Neuron (in vitro differentiated cells): ENCODE measurements around the gene MAGEB2.
"Not testable (repeated sequence)": the region's sequence is repeated elsewhere in the genome, so short reads cannot be mapped to it uniquely, and the experiment has no call there.

Experiments
- H2AFZ ChIP-seq: one replicate; pipeline ENCODE4 v1.6.1; 2013; ENCODE audit warnings: low read depth, mild to moderate bottlenecking, inconsistent platforms, low read length, moderate library complexity
- H3K27me3 ChIP-seq: one replicate; pipeline ENCODE4 v1.6.1; 2013; ENCODE audit warnings: low read length; ENCODE audit not compliant: insufficient read depth
- H3K36me3 ChIP-seq: one replicate; pipeline ENCODE4 v1.6.1; 2013; ENCODE audit warnings: low read length; ENCODE audit not compliant: insufficient read depth
- H3K4me1 ChIP-seq: one replicate; pipeline ENCODE4 v1.6.1; 2013; ENCODE audit warnings: low read length; ENCODE audit not compliant: insufficient read depth
- H3K4me3 ChIP-seq: 2 replicates; pipeline ENCODE4 v1.5.1; 2013; ENCODE audit warnings: mild to moderate bottlenecking, low read length, moderate library complexity
- H3K9me3 ChIP-seq: one replicate; pipeline ENCODE4 v1.6.1; 2013; ENCODE audit warnings: low read length

The MAGEB2 gene

DNA sequence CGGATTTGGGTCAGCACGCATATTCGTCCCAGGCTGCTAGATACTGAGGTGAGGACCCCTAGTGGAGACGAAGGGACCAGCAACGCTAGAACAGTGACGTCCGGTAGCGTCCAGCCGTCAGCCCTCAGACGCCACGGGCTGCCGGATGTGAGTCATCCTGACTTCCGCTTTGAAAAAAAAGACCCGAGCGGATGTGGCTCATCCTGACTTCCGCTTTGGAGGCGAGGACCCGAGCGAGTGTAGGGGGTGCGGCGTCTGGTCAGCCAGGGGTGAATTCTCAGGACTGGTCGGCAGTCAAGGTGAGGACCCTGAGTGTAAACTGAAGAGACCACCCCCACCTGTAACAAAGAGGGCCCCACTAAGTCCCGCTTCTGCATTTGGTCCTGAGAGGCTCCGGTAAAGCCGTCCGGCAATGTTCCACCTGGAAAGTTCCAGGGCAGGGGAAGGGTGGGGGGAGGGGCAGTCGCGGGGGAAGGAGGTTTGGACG is at the start of gene MAGEB2:
MAGEB2 (plus strand) TSS at position 207 of the 487 bp plus-strand sequence. CDS start 3,018 bp downstream, outside the sequence.
- H3K36me3 ChIP-seq = no peaks in the 10 kb centered on the region
- no peaks in the 10 kb centered on the region for H3K4me1 ChIP-seq
- H3K27me3 ChIP-seq = no peaks in the 10 kb centered on the region
- no peak within 1 kb of the TSS for H2AFZ ChIP-seq
- H3K4me3 ChIP-seq = no peak within 1 kb of the TSS
- no peaks in the 10 kb centered on the region for H3K9me3 ChIP-seq

DNA sequence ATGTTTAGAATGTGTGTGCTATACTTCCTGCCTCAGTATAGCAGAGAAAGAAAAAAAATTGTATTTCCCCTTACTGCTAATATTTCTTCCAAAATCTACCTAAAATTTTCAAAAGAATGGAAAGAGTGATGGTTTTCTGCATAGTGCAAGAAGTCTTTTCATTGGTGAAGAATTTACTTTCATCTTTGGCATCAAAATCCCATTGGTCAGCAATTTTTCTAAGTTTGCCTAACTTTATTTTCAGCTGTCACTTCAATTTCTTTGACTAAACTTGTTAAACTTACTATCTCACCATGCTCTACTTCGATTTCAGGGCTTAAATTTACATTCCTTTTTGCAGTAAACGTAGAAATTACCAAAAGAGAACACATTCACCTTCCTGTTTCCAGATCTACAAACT is 44.5 kb upstream of the MAGEB2 start:
- Histone ChIP-seq H2AFZ (no peak overlapping the region), H3K4me1 (peaks cover 3% of the 10 kb centered on the region), H3K27me3 (no peaks in the 10 kb centered on the region), H3K9me3 (no peaks in the 10 kb centered on the region), H3K4me3 (no peak overlapping the region), H3K36me3 (no peaks in the 10 kb centered on the region)

GRCh38 chrX:30181353-30181752 is 34.0 kb upstream of the MAGEB2 start:
- Histone ChIP-seq H3K9me3 (no peaks in the 10 kb centered on the region), H3K4me3 (no peak overlapping the region), H2AFZ (no peak overlapping the region), H3K4me1 (no peaks in the 10 kb centered on the region), H3K27me3 (no peaks in the 10 kb centered on the region), H3K36me3 (no peaks in the 10 kb centered on the region)

DNA sequence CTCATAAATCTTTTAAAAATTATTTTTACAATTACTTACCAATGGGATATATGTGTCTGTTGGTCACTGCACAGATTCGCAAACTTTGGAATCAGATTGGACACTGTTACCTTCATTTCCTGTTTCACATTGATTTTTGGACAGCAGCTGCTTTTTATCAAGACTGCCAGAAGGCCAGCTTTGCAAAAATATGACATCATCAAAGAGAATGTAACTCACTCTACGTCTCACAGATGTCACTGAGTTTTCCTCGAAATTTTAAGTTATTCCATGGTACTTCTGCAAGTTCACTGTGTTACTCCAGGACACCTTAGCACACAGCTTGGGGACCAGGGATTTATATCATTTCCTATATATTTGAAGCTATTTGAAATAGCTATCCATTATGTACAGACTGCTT is 31.8 kb upstream of the MAGEB2 start:
- Histone ChIP-seq H3K4me1 (no peaks in the 10 kb centered on the region), H3K27me3 (no peaks in the 10 kb centered on the region), H2AFZ (no peak overlapping the region), H3K4me3 (no peak overlapping the region), H3K9me3 (no peaks in the 10 kb centered on the region), H3K36me3 (no peaks in the 10 kb centered on the region)

GRCh38 chrX:30190426-30190825 is 24.9 kb upstream of the MAGEB2 start:
- Histone ChIP-seq H3K9me3 (no peaks in the 10 kb centered on the region), H3K4me3 (no peak overlapping the region), H3K36me3 (no peaks in the 10 kb centered on the region), H2AFZ (no peak overlapping the region), H3K27me3 (no peaks in the 10 kb centered on the region), H3K4me1 (no peaks in the 10 kb centered on the region)

- not testable (repeated sequence) for H3K36me3 ChIP-seq, H3K9me3 ChIP-seq, H3K4me1 ChIP-seq, H2AFZ ChIP-seq, H3K27me3 ChIP-seq, H3K4me3 ChIP-seq
Measured at GRCh38 chrX:30193910-30194309, 21.5 kb upstream of the MAGEB2 start.

DNA sequence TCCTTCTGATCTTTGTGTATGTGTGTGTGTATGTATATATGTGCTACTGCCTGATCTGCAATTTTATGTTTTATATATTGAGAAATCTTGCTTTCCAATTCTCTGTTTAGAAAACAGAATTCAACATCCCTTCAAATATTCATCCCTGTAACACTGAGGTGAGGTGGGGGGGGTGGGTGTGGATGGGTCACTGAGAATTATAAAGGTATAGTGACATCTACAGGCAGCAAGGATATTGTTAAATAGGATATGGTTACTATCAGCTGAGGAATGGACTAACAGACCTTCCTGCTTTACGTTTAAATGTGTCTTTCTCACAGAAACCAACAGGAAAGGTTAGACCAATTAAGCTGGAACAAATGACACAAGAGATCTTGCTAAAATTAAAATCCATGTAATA is 19.0 kb upstream of the MAGEB2 start:
- no peaks in the 10 kb centered on the region for H3K36me3 ChIP-seq
- H3K4me1 ChIP-seq = no peaks in the 10 kb centered on the region
- H3K9me3 ChIP-seq = no peaks in the 10 kb centered on the region
- H2AFZ ChIP-seq = no peak overlapping the region
- H3K4me3 ChIP-seq = no peak overlapping the region
- no peaks in the 10 kb centered on the region for H3K27me3 ChIP-seq

- H3K4me3 ChIP-seq = no peak overlapping the region
- H3K9me3 ChIP-seq = no peaks in the 10 kb centered on the region
- H3K27me3 ChIP-seq = no peaks in the 10 kb centered on the region
- H2AFZ ChIP-seq = no peak overlapping the region
- no peaks in the 10 kb centered on the region for H3K4me1 ChIP-seq
- no peaks in the 10 kb centered on the region for H3K36me3 ChIP-seq
Measured at GRCh38 chrX:30212172-30212571, 3.2 kb upstream of the MAGEB2 start.

- no peaks in the 10 kb centered on the region for H3K4me1 ChIP-seq
- no peaks in the 10 kb centered on the region for H3K9me3 ChIP-seq
- H3K36me3 ChIP-seq = no peaks in the 10 kb centered on the region
- no peak overlapping the region for H3K4me3 ChIP-seq
- no peaks in the 10 kb centered on the region for H3K27me3 ChIP-seq
- H2AFZ ChIP-seq = no peak overlapping the region
Measured at GRCh38 chrX:30217465-30217864, 2.1 kb downstream of the MAGEB2 start.

DNA sequence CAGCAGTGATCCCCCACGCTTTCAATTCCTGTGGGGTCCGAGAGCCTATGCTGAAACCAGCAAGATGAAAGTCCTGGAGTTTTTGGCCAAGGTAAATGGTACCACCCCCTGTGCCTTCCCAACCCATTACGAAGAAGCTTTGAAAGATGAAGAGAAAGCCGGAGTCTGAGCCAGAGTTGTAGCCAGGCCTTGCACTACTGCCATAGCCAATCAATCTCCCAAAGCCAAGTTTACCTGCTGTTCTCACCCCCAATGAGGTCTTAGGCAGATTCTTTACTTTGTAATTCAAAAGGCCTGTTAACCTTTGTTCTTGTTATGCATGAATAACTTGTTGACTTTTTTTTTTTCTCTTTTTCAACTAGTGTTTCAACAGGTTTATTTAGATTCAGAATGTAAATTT is 4.0 kb downstream of the MAGEB2 start:
- no peaks in the 10 kb centered on the region for H3K9me3 ChIP-seq
- no peak overlapping the region for H2AFZ ChIP-seq
- no peaks in the 10 kb centered on the region for H3K36me3 ChIP-seq
- H3K27me3 ChIP-seq = no peaks in the 10 kb centered on the region
- no peaks in the 10 kb centered on the region for H3K4me1 ChIP-seq
- H3K4me3 ChIP-seq = no peak overlapping the region

GRCh38 chrX:30220661-30221060 is 5.3 kb downstream of the MAGEB2 start:
- no peak overlapping the region for H2AFZ ChIP-seq
- H3K36me3 ChIP-seq = no peaks in the 10 kb centered on the region
- no peaks in the 10 kb centered on the region for H3K9me3 ChIP-seq
- no peak overlapping the region for H3K4me3 ChIP-seq
- no peaks in the 10 kb centered on the region for H3K4me1 ChIP-seq
- no peaks in the 10 kb centered on the region for H3K27me3 ChIP-seq

GRCh38 chrX:30224536-30224935 is 9.2 kb downstream of the MAGEB2 start:
- Histone ChIP-seq H3K27me3 (no peaks in the 10 kb centered on the region), H3K9me3 (no peaks in the 10 kb centered on the region), H3K4me3 (no peak overlapping the region), H2AFZ (no peak overlapping the region), H3K36me3 (no peaks in the 10 kb centered on the region), H3K4me1 (no peaks in the 10 kb centered on the region)

DNA sequence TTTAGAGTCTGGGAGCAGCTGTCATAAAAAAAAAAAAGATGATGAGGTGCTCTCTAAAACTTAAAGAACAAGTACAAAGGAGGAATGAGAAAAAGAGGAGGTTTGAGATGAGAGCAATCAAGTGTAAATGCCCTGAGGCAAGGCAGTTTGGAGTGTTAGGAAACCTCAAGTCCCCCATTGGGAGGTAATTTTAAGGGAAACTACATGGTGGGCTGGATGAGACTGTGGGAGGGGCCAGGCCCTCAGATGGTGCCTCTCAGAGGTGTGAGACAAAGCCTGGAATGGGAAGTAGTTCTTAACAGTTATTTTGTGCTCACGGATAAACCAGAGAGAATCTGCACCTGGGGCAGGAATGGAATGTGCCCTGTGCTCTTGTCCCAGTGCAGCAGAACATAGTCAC is 13.2 kb downstream of the MAGEB2 start:
- Histone ChIP-seq H3K4me1 (no peaks in the 10 kb centered on the region), H3K4me3 (no peak overlapping the region), H3K27me3 (no peaks in the 10 kb centered on the region), H2AFZ (no peak overlapping the region), H3K9me3 (no peaks in the 10 kb centered on the region), H3K36me3 (no peaks in the 10 kb centered on the region)

GRCh38 chrX:30230395-30230794 is 15.0 kb downstream of the MAGEB2 start, which contains the start of gene MAGEB3:
Gene MAGEB3, plus strand, starts transcription at chrX:30230657. Its CDS starts 5,268 bp downstream, at chrX:30235925.
- Histone ChIP-seq H2AFZ (no peak within 1 kb of the TSS), H3K4me3 (no peak within 1 kb of the TSS), H3K36me3 (no peaks in the 10 kb centered on the region), H3K4me1 (no peaks in the 10 kb centered on the region), H3K9me3 (no peaks in the 10 kb centered on the region), H3K27me3 (no peaks in the 10 kb centered on the region)
